Tibial nerve (tissue), 4 donors: ENCODE results near the gene MT1H. TPM values are rescaled to one million over a fixed set of nuclear protein-coding genes. Genes with fewer than 3 reads are reported as not detected.
A peak's percentile ranks its signal among the peaks of the same experiment; 100 is the strongest.
"Not testable (repeated sequence)": the region's sequence is repeated elsewhere in the genome, so short reads cannot be mapped to it uniquely, and the experiment has no call there.

Experiments used
- DNase-seq, 2 donors: peaks; one replicate each; pipeline ENCODE4 v3.0.0-alpha.2; 2019; ENCODE audit warnings: low spot score in 2 of 2
- H3K27ac ChIP-seq, 4 donors: fragments of 200-600 bp; sonication (generic) in 3 of 4; one replicate each; pipeline ENCODE4 v1.5.1; 2017 to 2019; ENCODE audit warnings: mild to moderate bottlenecking in 1 of 4
- H3K27me3 ChIP-seq, 2 donors: fragments of 200-600 bp; sonication (generic) in 1 of 2; one replicate each; pipeline versions ENCODE4 v1.5.1 to v1.6.0; 2017 to 2019
- H3K36me3 ChIP-seq, 3 donors: fragments of 200-600 bp; sonication (generic); one replicate each; pipeline ENCODE4 v1.5.1; 2018 to 2019
- H3K4me1 ChIP-seq, 4 donors: fragments of 200-600 bp; sonication (generic) in 3 of 4; one replicate each; pipeline ENCODE4 v1.5.1; 2017 to 2019
- H3K4me3 ChIP-seq, 4 donors: fragments of 200-600 bp; sonication (generic) in 3 of 4; one replicate each; pipeline ENCODE4 v1.5.1; 2017 to 2019; ENCODE audit warnings: mild to moderate bottlenecking in 1 of 4, moderate library complexity in 1 of 4
- H3K9me3 ChIP-seq, 4 donors: fragments of 200-600 bp; sonication (generic) in 3 of 4; one replicate each; pipeline ENCODE4 v1.5.1; 2017 to 2019
- EP300 ChIP-seq, 2 donors: sonication (generic); formaldehyde crosslinking; IDR thresholded peaks; one replicate each; pipeline ENCODE4 v1.6.1; 2017; ENCODE audit warnings: antibody characterized with exemption in 2 of 2, mild to moderate bottlenecking in 1 of 2
- POLR2A ChIP-seq, 2 donors: fragments of 450-650 bp; IDR thresholded peaks; one replicate each; pipeline ENCODE4 v1.6.1; 2017; ENCODE audit warnings: antibody characterized with exemption in 2 of 2, mild to moderate bottlenecking in 2 of 2, moderate library complexity in 2 of 2
- WGBS, 2 donors: methylation state at CpG; one replicate each; pipeline ENCODE4 v1.1.5; 2018; 5-methylcytosine and 5-hydroxymethylcytosine counted together
- total RNA-seq, 4 donors: library from RNA; depleted of rRNA; stranded (reverse); fragments of >200 nt; gene quantifications; one replicate each; pipeline ENCODE4 v1.1.0, GENCODE V29; 2016
- TF ChIP-seq, protein P1 (sequence below), 5 experiments: fragments of 200-600 bp in 3 of 5; fragments of 450-650 bp in 2 of 5; sonication (generic) in 3 of 5; IDR thresholded peaks; one replicate each; pipeline ENCODE4 v1.5.1; 2016 to 2019; ENCODE audit warnings: antibody characterized with exemption in 5 of 5, mild to moderate bottlenecking in 3 of 5, moderate library complexity in 2 of 5

The MT1H gene
- total RNA-seq = 1 to 10 TPM in 2 of 4 donors, not detected in 2; 2.4 to 5.1 TPM

DNA sequence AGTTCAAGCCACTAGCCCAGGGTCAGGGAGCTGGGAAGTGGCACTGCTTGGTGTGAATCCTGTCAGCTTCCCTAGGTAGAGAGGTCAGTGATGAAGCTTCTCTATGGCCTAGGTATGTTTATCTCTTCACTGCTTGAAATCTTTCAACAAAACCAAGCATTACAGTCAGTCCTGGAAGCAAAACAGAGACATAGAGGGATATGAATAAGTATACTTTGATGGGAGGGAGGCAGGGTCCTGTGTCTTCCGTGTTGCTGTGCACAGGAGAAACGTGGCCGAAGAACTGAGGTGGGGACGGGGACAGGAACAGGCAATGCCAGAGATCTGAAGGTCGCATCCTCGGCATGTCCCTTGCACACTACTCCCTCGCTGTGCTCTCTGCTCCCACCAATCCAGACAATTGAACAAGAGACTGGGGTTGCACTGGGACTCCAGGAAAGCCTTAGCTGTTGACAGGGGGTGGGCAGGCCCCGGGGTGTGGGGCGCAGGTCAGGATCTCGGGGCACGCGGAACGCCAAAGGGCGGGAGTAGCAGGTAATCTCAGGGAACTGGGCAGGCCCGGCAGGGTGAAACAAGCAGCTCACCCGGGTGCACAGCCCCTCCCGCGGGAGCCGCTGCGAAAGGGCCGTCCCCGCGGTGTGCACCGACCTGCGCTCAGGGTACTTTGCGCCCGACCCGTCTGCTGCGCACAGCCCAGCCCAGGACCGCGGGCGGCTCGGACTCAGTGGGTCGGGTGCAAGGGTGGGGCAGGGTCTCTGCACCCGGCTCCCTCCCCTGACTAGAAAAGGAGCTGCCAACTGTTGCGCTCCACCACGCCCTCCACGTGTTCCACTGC, at the start of gene MT1H:
Gene MT1H (plus strand): TSS at position 810 of the 835 bp plus-strand sequence. CDS start 71 bp downstream, outside the sequence.
- Histone ChIP-seq H3K36me3 (no peaks in the 10 kb centered on the region), H3K9me3 (no peaks in the 10 kb centered on the region), H3K27ac (no peak within 1 kb of the TSS), H3K27me3 (peaks cover 0 to 98% of the 10 kb centered on the region in 2 donors), H3K4me3 (no peak within 1 kb of the TSS), H3K4me1 (peaks cover 0 to 30% (median 9%) of the 10 kb centered on the region in 4 donors)
- TF ChIP-seq, protein P1, sequence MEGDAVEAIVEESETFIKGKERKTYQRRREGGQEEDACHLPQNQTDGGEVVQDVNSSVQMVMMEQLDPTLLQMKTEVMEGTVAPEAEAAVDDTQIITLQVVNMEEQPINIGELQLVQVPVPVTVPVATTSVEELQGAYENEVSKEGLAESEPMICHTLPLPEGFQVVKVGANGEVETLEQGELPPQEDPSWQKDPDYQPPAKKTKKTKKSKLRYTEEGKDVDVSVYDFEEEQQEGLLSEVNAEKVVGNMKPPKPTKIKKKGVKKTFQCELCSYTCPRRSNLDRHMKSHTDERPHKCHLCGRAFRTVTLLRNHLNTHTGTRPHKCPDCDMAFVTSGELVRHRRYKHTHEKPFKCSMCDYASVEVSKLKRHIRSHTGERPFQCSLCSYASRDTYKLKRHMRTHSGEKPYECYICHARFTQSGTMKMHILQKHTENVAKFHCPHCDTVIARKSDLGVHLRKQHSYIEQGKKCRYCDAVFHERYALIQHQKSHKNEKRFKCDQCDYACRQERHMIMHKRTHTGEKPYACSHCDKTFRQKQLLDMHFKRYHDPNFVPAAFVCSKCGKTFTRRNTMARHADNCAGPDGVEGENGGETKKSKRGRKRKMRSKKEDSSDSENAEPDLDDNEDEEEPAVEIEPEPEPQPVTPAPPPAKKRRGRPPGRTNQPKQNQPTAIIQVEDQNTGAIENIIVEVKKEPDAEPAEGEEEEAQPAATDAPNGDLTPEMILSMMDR (IDR thresholded peaks at IDR 0.05) = no peak
- no peak for TF ChIP-seq EP300 (IDR thresholded peaks at IDR 0.05)
- no peak for TF ChIP-seq POLR2A (IDR thresholded peaks at IDR 0.05)
- 14 to 18% methylated on average over 38 of the region's 38 CpGs for WGBS, 2 donors
- DNase-seq = no peak

DNA sequence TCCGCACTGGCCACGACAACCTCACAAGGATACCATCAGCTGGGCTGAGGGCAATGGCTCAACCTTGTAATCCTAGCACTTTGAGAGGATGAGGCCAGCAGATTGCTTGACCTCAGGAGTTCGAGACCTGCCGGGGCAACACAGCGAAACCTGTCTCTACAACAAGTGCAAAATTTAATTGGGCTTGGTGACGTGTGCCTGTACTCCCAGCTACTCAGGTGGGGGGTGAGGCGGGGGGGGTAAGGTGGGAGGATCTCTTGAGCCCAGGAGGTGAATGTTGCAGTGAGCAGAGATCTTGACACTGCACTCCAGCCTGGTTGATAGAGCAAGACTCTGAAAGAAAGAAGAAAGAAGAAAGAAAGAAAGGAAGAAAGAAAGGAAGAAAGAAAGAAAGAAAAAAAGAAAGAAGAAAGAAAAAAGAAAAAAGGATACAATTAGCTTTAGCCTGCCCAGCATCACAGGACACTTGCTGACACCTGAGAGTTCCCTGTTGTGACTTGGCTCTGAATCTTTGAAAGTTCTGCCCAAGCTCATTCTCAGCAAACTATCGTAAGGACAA, 49.2 kb upstream of the MT1H start:
- no peak overlapping the region for H3K4me3 ChIP-seq
- no peaks in the 10 kb centered on the region for H3K27me3 ChIP-seq
- peaks cover 0 to 25% (median 12%) of the 10 kb centered on the region in 4 donors for H3K4me1 ChIP-seq
- no peak overlapping the region for H3K27ac ChIP-seq
- no peak for DNase-seq
- H3K9me3 ChIP-seq = no peaks in the 10 kb centered on the region
- TF ChIP-seq POLR2A (IDR thresholded peaks at IDR 0.05) (no peak), EP300 (IDR thresholded peaks at IDR 0.05) (no peak)
- H3K36me3 ChIP-seq = no peaks in the 10 kb centered on the region
- 85 to 92% methylated on average over 7 of the region's 8 CpGs for WGBS, 2 donors

DNA sequence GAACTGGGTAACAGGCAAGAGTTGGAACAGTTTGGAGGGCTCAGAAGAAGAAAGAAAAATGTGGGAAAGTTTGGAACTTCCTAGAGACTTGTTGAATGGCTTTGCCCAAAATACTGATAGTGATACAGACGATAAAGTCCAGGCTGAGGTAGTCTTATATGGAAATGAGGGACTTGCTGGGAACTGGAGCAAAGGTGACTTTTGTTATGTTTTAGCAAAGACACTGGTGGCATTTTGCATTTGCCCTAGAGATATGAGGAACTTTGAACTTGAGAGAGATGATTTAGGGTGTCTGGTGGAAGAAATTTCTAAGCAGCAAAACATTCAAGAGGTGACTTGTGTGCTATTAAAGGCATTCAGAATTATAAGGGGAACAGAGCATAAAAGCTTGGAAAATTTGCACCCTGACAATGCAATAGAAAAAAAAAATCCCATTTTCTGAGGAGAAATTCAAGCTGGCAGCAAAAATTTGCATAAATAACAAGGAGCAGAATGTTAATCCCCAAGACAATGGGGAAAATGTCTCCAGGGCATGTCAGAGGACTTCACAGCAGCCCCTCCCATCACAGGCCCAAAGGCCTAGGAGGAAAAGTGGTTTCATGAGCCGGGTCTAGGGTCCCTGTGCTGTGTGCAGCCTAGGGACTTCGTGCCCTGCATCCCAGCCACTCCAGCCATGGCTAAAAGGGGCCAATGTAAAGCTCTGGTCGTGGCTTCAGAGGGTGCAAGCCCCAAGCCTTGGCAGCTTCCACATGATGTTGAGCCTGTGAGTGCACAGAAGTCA, 47.8 kb upstream of the MT1H start:
- WGBS, 2 donors = 56 to 66% methylated on average over 4 of the region's 4 CpGs
- H3K27me3 ChIP-seq, H3K4me3 ChIP-seq, H3K9me3 ChIP-seq, H3K36me3 ChIP-seq, DNase-seq: not testable (repeated sequence)
- peak overlapping the region in 2 of 4 donors; percentile 28 to 29 for H3K27ac ChIP-seq
- peaks cover 0 to 35% (median 15%) of the 10 kb centered on the region in 4 donors for H3K4me1 ChIP-seq

DNA sequence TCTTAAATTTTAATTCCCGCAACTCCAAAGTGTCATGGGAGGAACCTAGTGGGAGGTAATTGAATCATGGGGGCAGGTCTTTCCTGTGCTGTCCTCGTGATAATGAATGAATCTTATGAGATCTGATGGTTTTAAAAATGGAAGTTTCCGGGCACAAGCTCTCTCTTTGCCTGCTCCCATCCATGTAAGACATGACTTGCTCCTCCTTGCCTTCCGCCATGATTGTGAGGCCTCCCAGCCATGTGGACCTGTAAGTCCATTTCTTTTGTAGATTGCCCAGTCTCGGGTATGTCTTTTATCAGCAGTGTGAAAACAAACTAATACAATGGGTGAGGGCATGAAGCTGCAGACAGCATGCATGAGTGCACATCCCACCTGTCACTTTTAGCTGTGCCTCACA, 46.4 kb upstream of the MT1H start:
- not testable (repeated sequence) for H3K4me3 ChIP-seq, H3K27me3 ChIP-seq, H3K9me3 ChIP-seq, H3K27ac ChIP-seq, H3K36me3 ChIP-seq, DNase-seq
- WGBS, 2 donors = 92 to 94% methylated on average over 5 of the region's 5 CpGs
- H3K4me1 ChIP-seq = peaks cover 0 to 29% (median 8%) of the 10 kb centered on the region in 4 donors

DNA sequence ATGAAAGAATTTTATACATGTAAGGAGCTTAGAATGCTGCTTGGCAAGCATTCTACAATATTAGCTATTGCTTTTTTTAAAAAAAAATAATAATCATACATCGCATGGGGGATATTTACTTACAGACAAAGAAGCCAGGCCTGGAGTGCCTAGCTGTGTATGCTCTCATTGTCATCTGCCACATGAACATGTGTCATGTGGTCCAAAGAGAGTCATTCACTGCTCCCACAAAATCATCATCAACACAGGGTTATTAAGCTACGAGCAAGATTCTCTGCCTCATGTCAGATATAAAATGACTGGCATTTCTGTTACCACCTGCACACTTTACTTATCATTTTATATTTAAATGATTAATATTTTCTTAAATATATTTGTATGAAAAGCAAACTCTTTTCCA, 46.0 kb upstream of the MT1H start:
- H3K36me3 ChIP-seq = no peaks in the 10 kb centered on the region
- no peaks in the 10 kb centered on the region for H3K27me3 ChIP-seq
- no peak overlapping the region for H3K27ac ChIP-seq
- no peaks in the 10 kb centered on the region for H3K9me3 ChIP-seq
- 83 to 88% methylated on average over 2 of the region's 2 CpGs for WGBS, 2 donors
- peaks cover 0 to 30% (median 7%) of the 10 kb centered on the region in 4 donors for H3K4me1 ChIP-seq
- DNase-seq = no peak
- no peak overlapping the region for H3K4me3 ChIP-seq
- TF ChIP-seq POLR2A (IDR thresholded peaks at IDR 0.05) = no peak
- TF ChIP-seq, protein P1 (IDR thresholded peaks at IDR 0.05) = no peak
- TF ChIP-seq EP300 (IDR thresholded peaks at IDR 0.05) = no peak

DNA sequence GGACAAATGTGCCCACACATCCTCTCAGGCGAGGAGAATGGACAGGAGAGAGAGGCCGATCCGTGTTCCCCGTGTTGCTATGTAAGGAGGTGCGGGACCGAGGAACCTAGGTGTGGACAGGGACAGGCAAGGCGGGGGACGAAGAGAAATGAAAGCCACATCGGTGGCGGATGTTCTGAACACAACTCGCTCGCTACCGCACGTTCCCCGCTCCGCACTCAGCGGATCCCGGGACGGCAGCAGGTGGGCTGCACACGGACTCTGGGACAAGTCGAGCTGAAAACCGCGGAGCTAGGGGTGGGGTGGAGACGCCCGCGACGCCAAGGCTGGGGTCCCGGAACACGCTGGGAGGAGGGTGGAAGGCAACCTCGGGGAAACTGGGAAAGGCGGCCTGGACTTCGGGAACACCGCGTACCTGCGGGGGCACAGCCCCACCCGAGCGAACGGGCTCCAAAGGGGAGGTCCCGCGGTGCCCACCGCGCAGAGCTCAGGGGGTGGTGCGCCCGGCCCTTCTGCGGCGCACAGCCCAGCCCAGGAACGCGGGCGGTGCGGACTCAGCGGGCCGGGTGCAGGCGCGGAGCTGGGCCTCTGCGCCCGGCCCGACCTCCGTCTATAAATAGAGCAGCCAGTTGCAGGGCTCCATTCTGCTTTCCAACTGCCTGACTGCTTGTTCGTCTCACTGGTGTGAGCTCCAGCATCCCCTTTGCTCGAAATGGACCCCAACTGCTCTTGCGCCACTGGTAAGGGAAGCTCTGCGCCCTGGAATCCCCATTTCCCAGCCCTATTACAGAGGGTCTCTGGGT, 44.3 kb upstream of the MT1H start, which contains the start of gene MT1E:
Gene MT1E (plus strand): TSS at position 642 of the 803 bp plus-strand sequence. CDS start 71 bp downstream, at position 713.
- Histone ChIP-seq H3K27me3 (no peaks in the 10 kb centered on the region), H3K9me3 (no peaks in the 10 kb centered on the region), H3K4me1 (peaks cover 0 to 35% (median 7%) of the 10 kb centered on the region in 4 donors), H3K4me3 (peak within 1 kb of the TSS; percentile 48 to 70 (median 66)), H3K36me3 (no peaks in the 10 kb centered on the region), H3K27ac (peak within 1 kb of the TSS; percentile 72 to 96 (median 90))
- peak in 1 of 2 donors; percentile 90 for TF ChIP-seq POLR2A (IDR thresholded peaks at IDR 0.05)
- TF ChIP-seq, protein P1 (IDR thresholded peaks at IDR 0.05) = no peak
- peak; percentile 64 to 96 for TF ChIP-seq EP300 (IDR thresholded peaks at IDR 0.05)
- peak; percentile 42 to 43 for DNase-seq
- 2 to 3% methylated on average over 43 to 50 of the region's 62 CpGs for WGBS, 2 donors
